Measurements from ENCODE around the gene BEST2.
"Not testable (repeated sequence)": the region's sequence is repeated elsewhere in the genome, so short reads cannot be mapped to it uniquely, and the experiment has no call there.

The BEST2 gene

GRCh38 chr19:12788682-12789097 lies 37.1 kb downstream of the BEST2 start:
- peak in 1 of 2 experiments; percentile 23 for DNase-seq

DNA sequence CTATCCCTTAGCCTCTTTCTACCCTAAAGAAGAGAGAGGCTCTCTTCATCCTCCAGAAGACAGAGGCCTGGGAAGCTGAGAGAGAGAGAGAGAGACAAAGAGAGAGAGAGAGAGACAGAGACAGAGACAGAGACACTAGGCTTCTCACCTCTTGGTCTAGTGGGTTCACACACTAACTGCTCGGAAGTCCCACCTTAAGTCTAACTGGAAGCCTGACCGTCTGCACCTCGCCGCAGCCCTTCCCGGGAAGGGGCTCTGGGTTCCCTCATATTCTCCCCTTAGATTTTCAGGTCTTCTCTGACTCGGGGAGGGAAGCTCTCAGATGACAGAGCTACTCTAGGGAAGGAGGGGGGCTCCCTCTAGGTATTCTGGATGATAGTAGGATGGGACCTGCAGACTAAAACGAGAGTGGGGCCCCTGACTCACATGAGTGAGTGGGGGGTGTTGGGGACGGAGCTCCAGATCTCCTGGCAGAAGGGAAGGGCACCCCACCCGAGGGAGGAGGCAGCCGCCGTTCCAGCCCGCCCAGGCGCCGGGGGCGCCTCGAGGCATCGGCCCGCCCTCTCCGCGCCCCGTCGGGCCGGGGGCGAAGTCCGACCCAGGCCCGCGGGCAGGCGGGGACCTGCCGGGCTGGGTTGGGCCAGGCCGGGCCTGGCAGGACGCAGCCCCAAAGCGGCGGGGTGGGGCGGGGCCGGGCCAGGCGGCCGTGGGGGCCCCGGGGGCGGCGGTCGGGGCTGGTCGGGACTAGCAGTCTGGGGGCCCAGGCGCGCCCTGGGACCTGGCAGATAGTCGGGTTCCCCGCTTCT lies 37.7 kb downstream of the BEST2 start:
- no peak for DNase-seq

- DNase-seq: peak; percentile 96 to 100
Observed at GRCh38 chr19:12789904-12790619, 38.5 kb downstream of the BEST2 start.

DNA sequence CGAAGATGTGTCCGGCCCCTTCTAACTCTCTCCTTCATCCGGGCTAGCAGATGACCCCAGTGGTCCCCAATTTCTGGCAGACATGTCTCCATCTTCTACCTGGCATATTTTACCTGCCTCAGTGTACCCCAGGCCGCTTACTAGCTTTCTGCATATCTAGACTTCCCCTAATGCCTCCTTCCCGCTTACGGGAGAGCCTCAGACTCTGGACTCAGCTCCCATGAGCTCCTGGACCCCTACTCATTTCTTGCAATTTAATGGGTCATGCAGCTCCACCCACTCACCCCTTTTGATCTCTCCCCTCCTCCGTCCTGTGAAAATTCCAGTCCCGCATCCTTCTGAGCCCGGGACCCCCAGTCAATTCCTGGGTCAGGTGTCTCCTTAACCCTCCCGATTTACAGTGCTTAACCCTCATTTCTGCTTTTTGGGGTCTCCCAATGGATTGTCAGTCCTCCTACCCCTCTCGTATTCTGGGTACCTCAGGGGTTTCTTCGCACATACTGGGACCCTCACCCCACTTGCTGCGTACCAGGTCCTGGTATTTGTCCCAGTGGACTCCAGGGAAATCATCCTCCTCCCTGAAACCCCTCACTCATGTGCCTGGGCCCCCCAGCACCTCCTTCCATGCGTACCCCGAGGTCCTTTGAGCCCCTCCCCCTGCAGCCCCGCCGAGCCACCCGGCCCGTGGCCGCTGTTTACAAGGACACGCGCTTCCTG lies 39.2 kb downstream of the BEST2 start:
- DNase-seq: no peak

GRCh38 chr19:12791345-12792050 lies 39.9 kb downstream of the BEST2 start, which contains the start of gene JUNB:
Gene JUNB, plus strand, starts transcription at chr19:12791486. Its CDS starts 286 bp downstream, at chr19:12791772.
- DNase-seq: peak; percentile 80 to 86

DNA sequence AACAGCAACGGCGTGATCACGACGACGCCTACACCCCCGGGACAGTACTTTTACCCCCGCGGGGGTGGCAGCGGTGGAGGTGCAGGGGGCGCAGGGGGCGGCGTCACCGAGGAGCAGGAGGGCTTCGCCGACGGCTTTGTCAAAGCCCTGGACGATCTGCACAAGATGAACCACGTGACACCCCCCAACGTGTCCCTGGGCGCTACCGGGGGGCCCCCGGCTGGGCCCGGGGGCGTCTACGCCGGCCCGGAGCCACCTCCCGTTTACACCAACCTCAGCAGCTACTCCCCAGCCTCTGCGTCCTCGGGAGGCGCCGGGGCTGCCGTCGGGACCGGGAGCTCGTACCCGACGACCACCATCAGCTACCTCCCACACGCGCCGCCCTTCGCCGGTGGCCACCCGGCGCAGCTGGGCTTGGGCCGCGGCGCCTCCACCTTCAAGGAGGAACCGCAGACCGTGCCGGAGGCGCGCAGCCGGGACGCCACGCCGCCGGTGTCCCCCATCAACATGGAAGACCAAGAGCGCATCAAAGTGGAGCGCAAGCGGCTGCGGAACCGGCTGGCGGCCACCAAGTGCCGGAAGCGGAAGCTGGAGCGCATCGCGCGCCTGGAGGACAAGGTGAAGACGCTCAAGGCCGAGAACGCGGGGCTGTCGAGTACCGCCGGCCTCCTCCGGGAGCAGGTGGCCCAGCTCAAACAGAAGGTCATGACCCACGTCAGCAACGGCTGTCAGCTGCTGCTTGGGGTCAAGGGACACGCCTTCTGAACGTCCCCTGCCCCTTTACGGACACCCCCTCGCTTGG lies 40.7 kb downstream of the BEST2 start:
- DNase-seq: peak; percentile 64 to 68

GRCh38 chr19:12792853-12793289 lies 41.3 kb downstream of the BEST2 start:
- no peak for DNase-seq

- peak; percentile 78 to 79 for DNase-seq
Observed at GRCh38 chr19:12793290-12794195, 42.0 kb downstream of the BEST2 start.

DNA sequence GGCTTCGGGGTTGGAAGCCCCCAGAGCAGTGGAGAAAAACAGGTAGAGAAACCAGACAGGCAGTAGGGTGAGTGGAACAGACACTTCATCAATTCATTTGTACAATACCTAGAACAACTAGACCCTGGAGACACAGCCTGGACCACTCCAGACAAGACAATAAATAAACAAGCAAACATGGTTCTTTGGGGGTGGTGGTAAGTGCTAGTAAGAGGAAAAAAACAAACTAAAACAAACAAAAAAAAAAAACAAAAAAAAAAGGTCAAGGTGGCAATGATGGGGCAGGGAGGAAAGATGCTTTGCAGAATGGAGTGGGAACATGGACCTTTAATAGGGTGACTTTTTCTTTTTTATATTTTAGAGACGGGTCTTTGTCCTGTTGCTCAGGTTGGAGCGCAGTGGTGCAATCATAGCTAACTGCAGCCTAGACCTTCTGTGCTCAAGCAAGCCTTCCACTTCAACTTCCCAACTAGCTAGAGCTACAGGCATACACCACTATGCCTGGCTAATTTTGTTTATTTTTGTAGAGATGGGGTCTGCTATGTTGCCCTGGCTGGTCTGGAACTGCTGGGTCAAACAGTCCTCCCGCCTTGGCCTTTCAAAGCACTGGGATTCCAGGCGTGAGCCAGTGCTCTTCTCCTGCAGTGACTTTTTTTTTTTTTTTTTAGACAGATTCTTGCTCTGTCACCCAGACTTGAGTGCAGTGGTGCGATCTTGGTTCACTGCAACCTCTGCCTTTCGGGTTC lies 42.8 kb downstream of the BEST2 start:
- DNase-seq: peak; percentile 5 to 15

- no peak for DNase-seq
Observed at GRCh38 chr19:12794971-12795381, 43.4 kb downstream of the BEST2 start.

- peak; percentile 73 for DNase-seq
Observed at GRCh38 chr19:12796146-12797071, 44.8 kb downstream of the BEST2 start.

- DNase-seq: no peak
Observed at GRCh38 chr19:12797141-12797587, 45.6 kb downstream of the BEST2 start.

DNA sequence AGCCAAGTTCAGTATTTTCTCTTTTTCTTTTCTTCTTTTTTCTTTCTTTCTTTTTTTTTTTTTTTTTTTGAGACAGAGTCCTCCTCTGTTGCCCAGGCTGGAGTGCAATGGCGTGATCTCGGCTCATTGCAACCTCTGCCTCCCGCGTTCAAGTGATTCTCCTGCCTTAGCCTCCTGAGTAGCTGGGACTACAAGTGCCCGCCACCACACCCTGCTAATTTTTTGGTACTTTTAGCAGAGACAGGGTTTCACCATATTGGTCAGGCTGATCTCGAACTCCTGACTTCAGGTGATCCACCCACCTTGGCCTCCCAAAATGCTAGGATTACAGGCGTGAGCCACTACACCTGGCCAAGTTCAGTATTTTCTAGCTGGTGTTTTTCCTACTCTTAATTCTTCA lies 46.0 kb downstream of the BEST2 start:
- not testable (repeated sequence) for DNase-seq

GRCh38 chr19:12799742-12800465 lies 48.3 kb downstream of the BEST2 start:
- no peak for DNase-seq

- no peak for DNase-seq
Observed at GRCh38 chr19:12800466-12800770, 48.8 kb downstream of the BEST2 start.

GRCh38 chr19:12800923-12801465 lies 49.4 kb downstream of the BEST2 start:
- DNase-seq: no peak

DNA sequence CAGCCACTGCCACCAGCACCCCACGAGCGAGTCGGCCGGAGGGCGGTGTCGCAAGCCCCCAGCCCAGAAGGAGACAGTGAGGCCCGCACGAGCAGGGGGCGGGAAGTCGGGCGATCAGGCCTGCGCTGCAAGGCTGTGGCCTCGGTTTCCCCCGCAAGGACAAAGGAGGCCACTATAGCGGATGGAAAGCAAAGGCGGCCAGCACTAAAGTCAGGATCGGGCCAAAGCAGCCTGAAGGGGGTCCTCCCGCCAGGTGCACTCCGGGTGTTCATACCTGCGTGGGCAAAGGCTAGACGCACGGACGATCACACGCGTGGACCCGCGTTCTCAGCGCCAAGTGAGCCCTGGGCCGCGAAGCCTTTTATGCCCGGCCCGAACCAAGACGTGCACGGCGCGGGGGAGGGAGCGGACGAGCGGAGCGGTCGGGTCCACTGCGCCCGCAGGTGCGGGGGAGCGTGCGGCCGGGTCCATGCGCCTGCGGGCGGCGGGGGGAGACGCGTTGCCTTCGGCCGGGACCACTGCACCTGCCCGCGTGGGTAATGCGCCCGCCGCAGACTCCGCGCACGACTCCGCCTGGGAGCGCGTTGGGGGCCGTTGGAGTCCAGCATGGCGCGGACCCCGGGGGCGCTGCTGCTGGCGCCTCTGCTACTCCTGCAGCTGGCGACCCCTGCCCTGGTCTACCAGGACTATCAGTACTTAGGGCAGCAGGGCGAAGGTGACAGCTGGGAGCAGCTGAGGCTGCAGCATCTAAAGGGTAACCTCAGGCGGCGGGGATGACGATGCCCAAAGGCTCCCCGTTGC lies 50.1 kb downstream of the BEST2 start, which contains the start of the genes PRDX2 and THSD8:
Gene PRDX2 (minus strand): TSS at position 335 of the 801 bp plus-strand sequence. CDS start 539 bp downstream, outside the sequence.
Gene THSD8 (plus strand): TSS at position 604 of the 801 bp plus-strand sequence. CDS start 3 bp downstream, at position 607.
- peak; percentile 31 to 49 for DNase-seq
